Measurements from ENCODE around the gene IFT88. TPM values are rescaled to one million over a fixed set of nuclear protein-coding genes. Genes with fewer than 3 reads are reported as not detected.

The IFT88 gene
- total RNA-seq, 1 donor, result 20.3 TPM

DNA sequence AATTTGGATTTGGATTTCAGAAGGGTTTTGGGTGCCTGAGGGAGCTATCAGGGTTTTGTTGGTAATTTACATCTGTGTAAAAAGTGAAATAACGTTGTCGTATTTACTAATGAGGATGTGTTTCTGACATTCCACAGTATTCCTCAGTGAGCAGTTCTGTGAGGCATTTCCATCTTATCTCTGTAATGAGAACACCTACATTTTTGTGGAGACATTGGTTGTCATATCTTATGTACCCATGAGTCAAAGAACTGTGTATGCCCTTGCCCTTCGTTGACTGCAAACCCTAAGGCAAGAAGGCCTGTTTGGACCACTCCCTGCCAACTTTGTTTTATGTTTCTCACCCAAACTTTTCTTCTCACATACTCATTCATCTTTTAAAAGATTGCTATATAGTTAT lies 122.3 kb downstream of the IFT88 start:
- Histone ChIP-seq H3K4me3 (ENCODE audit: insufficient read depth, low read length) (no peak overlapping the region), H3K4me1 (ENCODE audit: insufficient read depth, low read length) (peaks cover 6% of the 10 kb centered on the region), H4K20me1 (ENCODE audit: insufficient read depth, low read length) (no peaks in the 10 kb centered on the region), H3K4me2 (ENCODE audit: insufficient read depth, low read length) (no peak overlapping the region), H3K9me3 (ENCODE audit: low read depth, low read length) (no peaks in the 10 kb centered on the region), H3K27ac (ENCODE audit: low read depth, low read length) (no peak overlapping the region), H3K36me3 (ENCODE audit: insufficient read depth, low read length) (no peaks in the 10 kb centered on the region), H3K79me2 (ENCODE audit: insufficient read depth, low read length) (no peaks in the 10 kb centered on the region), H3K27me3 (ENCODE audit: insufficient read depth, low read length) (no peaks in the 10 kb centered on the region), H2AFZ (ENCODE audit: low read length) (no peak overlapping the region)
- no peak for TF ChIP-seq CTCF (IDR thresholded peaks at IDR 0.05; ENCODE audit: extremely low read depth, low read depth, low read length)
- DNase-seq (ENCODE audit: insufficient read length, low spot score, missing footprints), result no peak

- Histone ChIP-seq H3K27me3 (ENCODE audit: insufficient read depth, low read length) (no peaks in the 10 kb centered on the region), H2AFZ (ENCODE audit: low read length) (no peak overlapping the region), H3K4me2 (ENCODE audit: insufficient read depth, low read length) (no peak overlapping the region), H4K20me1 (ENCODE audit: insufficient read depth, low read length) (no peaks in the 10 kb centered on the region), H3K36me3 (ENCODE audit: insufficient read depth, low read length) (no peaks in the 10 kb centered on the region), H3K4me1 (ENCODE audit: insufficient read depth, low read length) (peaks cover 4% of the 10 kb centered on the region), H3K4me3 (ENCODE audit: insufficient read depth, low read length) (no peak overlapping the region), H3K9me3 (ENCODE audit: low read depth, low read length) (no peaks in the 10 kb centered on the region), H3K79me2 (ENCODE audit: insufficient read depth, low read length) (no peaks in the 10 kb centered on the region), H3K27ac (ENCODE audit: low read depth, low read length) (no peak overlapping the region)
- TF ChIP-seq CTCF (IDR thresholded peaks at IDR 0.05; ENCODE audit: extremely low read depth, low read depth, low read length), result no peak
- DNase-seq (ENCODE audit: insufficient read length, low spot score, missing footprints), result no peak
These were observed 124.7 kb downstream of the IFT88 start for GRCh38 chr13:20691616-20692015.

- H3K4me2 ChIP-seq (ENCODE audit: insufficient read depth, low read length), result no peak overlapping the region
- H3K4me3 ChIP-seq (ENCODE audit: insufficient read depth, low read length), result no peak overlapping the region
- no peak for TF ChIP-seq CTCF (IDR thresholded peaks at IDR 0.05; ENCODE audit: extremely low read depth, low read depth, low read length)
- peaks cover 4% of the 10 kb centered on the region for H3K27me3 ChIP-seq (ENCODE audit: insufficient read depth, low read length)
- no peaks in the 10 kb centered on the region for H3K9me3 ChIP-seq (ENCODE audit: low read depth, low read length)
- H3K4me1 ChIP-seq (ENCODE audit: insufficient read depth, low read length), result no peaks in the 10 kb centered on the region
- no peak overlapping the region for H3K27ac ChIP-seq (ENCODE audit: low read depth, low read length)
- H3K36me3 ChIP-seq (ENCODE audit: insufficient read depth, low read length), result no peaks in the 10 kb centered on the region
- no peak overlapping the region for H2AFZ ChIP-seq (ENCODE audit: low read length)
- peak; percentile 2 for DNase-seq (ENCODE audit: insufficient read length, low spot score, missing footprints)
- no peaks in the 10 kb centered on the region for H3K79me2 ChIP-seq (ENCODE audit: insufficient read depth, low read length)
- no peaks in the 10 kb centered on the region for H4K20me1 ChIP-seq (ENCODE audit: insufficient read depth, low read length)
These were observed 129.1 kb downstream of the IFT88 start for GRCh38 chr13:20696073-20696472.

GRCh38 chr13:20699715-20700114 lies 132.8 kb downstream of the IFT88 start:
- H3K4me1 ChIP-seq (ENCODE audit: insufficient read depth, low read length), result peaks cover 8% of the 10 kb centered on the region
- no peak for TF ChIP-seq CTCF (IDR thresholded peaks at IDR 0.05; ENCODE audit: extremely low read depth, low read depth, low read length)
- H3K27me3 ChIP-seq (ENCODE audit: insufficient read depth, low read length), result peaks cover 26% of the 10 kb centered on the region
- H4K20me1 ChIP-seq (ENCODE audit: insufficient read depth, low read length), result no peaks in the 10 kb centered on the region
- H2AFZ ChIP-seq (ENCODE audit: low read length), result no peak overlapping the region
- H3K9me3 ChIP-seq (ENCODE audit: low read depth, low read length), result no peaks in the 10 kb centered on the region
- no peak overlapping the region for H3K4me2 ChIP-seq (ENCODE audit: insufficient read depth, low read length)
- H3K36me3 ChIP-seq (ENCODE audit: insufficient read depth, low read length), result no peaks in the 10 kb centered on the region
- H3K27ac ChIP-seq (ENCODE audit: low read depth, low read length), result no peak overlapping the region
- H3K79me2 ChIP-seq (ENCODE audit: insufficient read depth, low read length), result no peaks in the 10 kb centered on the region
- DNase-seq (ENCODE audit: insufficient read length, low spot score, missing footprints), result no peak
- H3K4me3 ChIP-seq (ENCODE audit: insufficient read depth, low read length), result no peak overlapping the region
